GM12864 (cell line): ENCODE data around the gene YARS1.

Experiments used
- DNase-seq: peaks from one replicate; pipeline ENCODE4 v3.0.0-alpha.2; 2011; ENCODE audit warnings: low read depth
- H3K4me3 ChIP-seq: 2 replicates; pipeline ENCODE4 v1.5.1; 2011; ENCODE audit warnings: mild to moderate bottlenecking, low read depth, low read length, control low read depth
- TF ChIP-seq, protein P1 (sequence below): IDR thresholded peaks from 2 replicates; pipeline ENCODE4 v1.5.1; 2011; ENCODE audit warnings: low read depth, mild to moderate bottlenecking, moderate library complexity, low read length, control low read depth, inconsistent platforms; ENCODE audit errors: missing control alignments

Gene YARS1

GRCh38 chr1:32771561-32772280 is 45.4 kb downstream of the YARS1 start:
- DNase-seq = no peak
- TF ChIP-seq, protein P1, sequence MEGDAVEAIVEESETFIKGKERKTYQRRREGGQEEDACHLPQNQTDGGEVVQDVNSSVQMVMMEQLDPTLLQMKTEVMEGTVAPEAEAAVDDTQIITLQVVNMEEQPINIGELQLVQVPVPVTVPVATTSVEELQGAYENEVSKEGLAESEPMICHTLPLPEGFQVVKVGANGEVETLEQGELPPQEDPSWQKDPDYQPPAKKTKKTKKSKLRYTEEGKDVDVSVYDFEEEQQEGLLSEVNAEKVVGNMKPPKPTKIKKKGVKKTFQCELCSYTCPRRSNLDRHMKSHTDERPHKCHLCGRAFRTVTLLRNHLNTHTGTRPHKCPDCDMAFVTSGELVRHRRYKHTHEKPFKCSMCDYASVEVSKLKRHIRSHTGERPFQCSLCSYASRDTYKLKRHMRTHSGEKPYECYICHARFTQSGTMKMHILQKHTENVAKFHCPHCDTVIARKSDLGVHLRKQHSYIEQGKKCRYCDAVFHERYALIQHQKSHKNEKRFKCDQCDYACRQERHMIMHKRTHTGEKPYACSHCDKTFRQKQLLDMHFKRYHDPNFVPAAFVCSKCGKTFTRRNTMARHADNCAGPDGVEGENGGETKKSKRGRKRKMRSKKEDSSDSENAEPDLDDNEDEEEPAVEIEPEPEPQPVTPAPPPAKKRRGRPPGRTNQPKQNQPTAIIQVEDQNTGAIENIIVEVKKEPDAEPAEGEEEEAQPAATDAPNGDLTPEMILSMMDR = no peak
- H3K4me3 ChIP-seq = no peak overlapping the region

DNA sequence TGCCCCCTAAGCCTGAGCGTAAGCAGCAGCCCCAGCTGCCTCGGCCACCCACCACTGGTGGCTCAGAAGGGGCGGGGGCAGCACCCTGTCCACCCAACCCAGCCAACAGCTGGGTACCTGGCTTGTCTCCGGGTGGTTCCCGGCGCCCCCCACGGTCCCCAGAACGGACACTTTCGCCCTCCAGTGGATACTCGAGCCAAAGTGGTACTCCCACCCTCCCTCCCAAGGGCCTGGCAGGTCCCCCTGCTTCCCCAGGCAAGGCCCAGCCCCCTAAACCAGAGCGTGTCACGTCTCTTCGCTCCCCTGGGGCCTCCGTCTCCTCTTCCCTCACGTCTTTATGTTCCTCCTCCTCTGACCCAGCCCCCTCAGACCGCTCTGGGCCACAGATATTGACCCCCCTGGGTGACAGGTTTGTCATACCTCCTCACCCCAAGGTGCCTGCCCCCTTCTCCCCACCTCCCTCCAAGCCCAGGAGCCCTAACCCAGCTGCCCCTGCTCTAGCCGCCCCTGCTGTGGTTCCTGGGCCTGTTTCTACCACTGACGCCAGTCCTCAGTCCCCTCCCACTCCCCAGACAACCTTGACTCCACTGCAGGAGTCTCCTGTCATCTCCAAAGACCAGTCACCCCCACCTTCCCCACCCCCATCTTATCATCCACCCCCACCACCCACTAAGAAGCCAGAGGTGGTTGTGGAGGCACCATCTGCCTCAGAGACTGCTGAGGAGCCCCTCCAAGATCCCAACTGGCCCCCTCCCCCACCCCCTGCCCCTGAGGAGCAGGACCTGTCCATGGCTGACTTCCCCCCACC is 46.2 kb downstream of the YARS1 start:
- H3K4me3 ChIP-seq = no peak overlapping the region
- TF ChIP-seq, protein P1 = no peak
- DNase-seq = no peak

- TF ChIP-seq, protein P1 = no peak
- no peak for DNase-seq
- no peak overlapping the region for H3K4me3 ChIP-seq
Measured at GRCh38 chr1:32770221-32770731, 46.9 kb downstream of the YARS1 start.

DNA sequence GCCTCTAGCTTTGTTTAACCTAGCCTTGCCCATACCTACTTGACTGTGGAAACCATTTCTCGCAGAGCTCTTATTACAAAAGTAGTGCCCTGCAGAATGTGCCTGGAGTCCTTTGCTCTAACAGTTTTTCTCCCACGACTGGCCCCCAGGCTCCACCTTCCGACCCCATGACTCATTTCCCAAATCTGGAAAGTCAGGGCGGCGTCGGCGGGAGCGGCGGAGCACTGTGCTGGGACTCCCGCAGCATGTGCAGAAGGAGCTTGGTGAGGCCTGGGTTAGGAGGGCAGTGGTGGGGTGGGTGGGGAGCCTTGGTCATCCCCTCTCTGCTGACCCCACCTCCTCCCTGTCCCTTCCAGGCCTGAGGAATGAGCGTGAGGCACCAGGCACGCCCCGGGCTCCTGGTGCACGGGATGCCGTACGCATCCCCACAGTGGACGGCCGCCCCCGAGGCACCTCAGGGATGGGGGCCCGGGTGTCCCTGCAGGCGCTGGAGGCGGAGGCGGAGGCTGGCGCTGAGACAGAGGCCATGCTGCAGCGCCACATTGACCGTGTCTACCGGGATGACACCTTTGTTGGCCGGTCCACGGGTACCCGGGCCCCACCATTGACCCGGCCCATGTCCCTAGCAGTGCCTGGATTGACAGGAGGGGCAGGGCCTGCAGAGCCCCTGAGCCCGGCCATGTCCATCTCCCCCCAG is 47.5 kb downstream of the YARS1 start:
- no peak for DNase-seq

GRCh38 chr1:32768110-32768850 is 48.9 kb downstream of the YARS1 start:
- TF ChIP-seq, protein P1 = no peak
- H3K4me3 ChIP-seq = no peak overlapping the region
- DNase-seq = no peak

More for the DNA sequence above, 47.5 kb downstream of the YARS1 start:
- no peak overlapping the region for H3K4me3 ChIP-seq
- TF ChIP-seq, protein P1 = no peak

- H3K4me3 ChIP-seq = no peak overlapping the region
- TF ChIP-seq, protein P1 = no peak
- no peak for DNase-seq
Measured at GRCh38 chr1:32767641-32768040, 49.5 kb downstream of the YARS1 start.
